Activated naive CD8-positive, alpha-beta T cell treated with anti-CD3 and anti-CD28 coated beads, Interleukin-2, amount 50 U/mL, for 24 hours (primary cell): ENCODE data around the gene COCH.
"Not testable (repeated sequence)": the region's sequence is repeated elsewhere in the genome, so short reads cannot be mapped to it uniquely, and the experiment has no call there.

Source experiments
- ATAC-seq: fragments of 150-1000 bp; cut with Tn5 transposase; one replicate; pipeline ENCODE4 v1.10.0; 2021
- DNase-seq: peaks from one replicate; pipeline ENCODE4 v3.0.0; 2021
- H3K27ac Mint-ChIP-seq: one replicate; pipeline ENCODE4 v1.8.0; 2021; ENCODE audit warnings: mild to moderate bottlenecking, mixed read lengths
- H3K27me3 Mint-ChIP-seq: one replicate; pipeline ENCODE4 v1.8.0; 2021; ENCODE audit warnings: mixed read lengths
- H3K36me3 Mint-ChIP-seq: one replicate; pipeline ENCODE4 v1.8.0; 2021; ENCODE audit warnings: low read depth, mixed read lengths
- H3K4me1 Mint-ChIP-seq: one replicate; pipeline ENCODE4 v1.8.0; 2021; ENCODE audit warnings: mixed read lengths
- H3K4me3 Mint-ChIP-seq: one replicate; pipeline ENCODE4 v1.8.0; 2021; ENCODE audit warnings: mild to moderate bottlenecking, moderate library complexity, mixed read lengths
- H3K9me3 Mint-ChIP-seq: one replicate; pipeline ENCODE4 v1.8.0; 2021; ENCODE audit warnings: mixed read lengths

COCH gene

DNA sequence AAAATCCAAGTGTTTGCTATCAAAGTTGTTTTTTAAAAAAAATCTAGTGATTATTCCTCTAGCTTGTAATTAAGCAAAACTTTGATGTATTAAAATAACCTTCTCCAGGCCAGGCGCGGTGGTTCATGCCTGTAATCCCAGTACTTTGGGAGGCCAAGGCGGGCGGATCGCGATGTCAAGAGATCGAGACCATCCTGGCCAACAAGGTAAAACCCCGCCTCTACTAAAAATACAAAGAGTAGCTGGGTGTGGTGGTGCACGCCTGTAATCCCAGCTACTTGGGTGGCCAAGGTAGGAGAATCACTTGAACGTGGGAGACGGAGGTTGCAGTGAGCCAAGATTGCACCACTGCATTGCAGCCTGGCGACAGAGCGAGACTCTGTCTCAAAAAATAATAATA lies 59.6 kb downstream of the COCH start:
- ATAC-seq, H3K27me3 Mint-ChIP-seq, H3K4me1 Mint-ChIP-seq, H3K27ac Mint-ChIP-seq, H3K4me3 Mint-ChIP-seq, DNase-seq, H3K9me3 Mint-ChIP-seq: not testable (repeated sequence)
- peaks cover 31% of the 10 kb centered on the region for H3K36me3 Mint-ChIP-seq

DNA sequence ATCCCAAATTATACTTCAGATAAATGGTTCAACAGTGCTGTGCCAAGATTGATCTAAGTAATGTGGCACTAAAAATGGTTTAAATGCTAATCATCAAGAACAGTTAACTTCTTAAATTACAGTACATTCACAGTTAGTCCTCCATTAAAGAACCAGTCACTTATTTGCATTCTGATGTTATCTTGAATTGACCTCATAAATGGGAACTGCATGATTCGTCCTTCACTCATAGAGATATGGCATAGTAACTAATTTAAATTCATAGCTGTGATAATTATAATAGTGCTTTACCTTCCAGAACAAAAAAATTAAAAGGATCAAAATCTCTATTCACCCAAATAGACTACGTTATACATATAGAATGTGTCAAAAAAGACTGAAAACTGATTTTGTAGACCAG lies 61.1 kb downstream of the COCH start:
- ATAC-seq, result no peak

GRCh38 chr14:30938617-30939016 lies 64.3 kb downstream of the COCH start:
- DNase-seq (no peak), ATAC-seq (no peak)
- Mint-ChIP-seq H3K36me3 (peaks cover 41% of the 10 kb centered on the region), H3K4me1 (no peaks in the 10 kb centered on the region), H3K27me3 (no peaks in the 10 kb centered on the region), H3K9me3 (no peaks in the 10 kb centered on the region), H3K27ac (no peak overlapping the region), H3K4me3 (no peak overlapping the region)

More for the DNA sequence above, 61.1 kb downstream of the COCH start:
- no peaks in the 10 kb centered on the region for H3K9me3 Mint-ChIP-seq
- no peaks in the 10 kb centered on the region for H3K4me1 Mint-ChIP-seq
- peaks cover 37% of the 10 kb centered on the region for H3K36me3 Mint-ChIP-seq
- no peak overlapping the region for H3K4me3 Mint-ChIP-seq
- no peak for DNase-seq
- no peak overlapping the region for H3K27ac Mint-ChIP-seq
- H3K27me3 Mint-ChIP-seq, result no peaks in the 10 kb centered on the region
